ENCODE data around the gene GRIN2A.

- no peak for TF ChIP-seq POLR2A (IDR thresholded peaks at IDR 0.05; ENCODE audit: low read length)
- no peak for TF ChIP-seq GATA1 (IDR thresholded peaks at IDR 0.05; ENCODE audit: low read depth, low read length)
Measured at GRCh38 chr16:9996221-9996620, 186.0 kb downstream of the GRIN2A start.

Measured in erythroblast (primary cell).